ENCODE data around the gene NME2.

Gene NME2

DNA sequence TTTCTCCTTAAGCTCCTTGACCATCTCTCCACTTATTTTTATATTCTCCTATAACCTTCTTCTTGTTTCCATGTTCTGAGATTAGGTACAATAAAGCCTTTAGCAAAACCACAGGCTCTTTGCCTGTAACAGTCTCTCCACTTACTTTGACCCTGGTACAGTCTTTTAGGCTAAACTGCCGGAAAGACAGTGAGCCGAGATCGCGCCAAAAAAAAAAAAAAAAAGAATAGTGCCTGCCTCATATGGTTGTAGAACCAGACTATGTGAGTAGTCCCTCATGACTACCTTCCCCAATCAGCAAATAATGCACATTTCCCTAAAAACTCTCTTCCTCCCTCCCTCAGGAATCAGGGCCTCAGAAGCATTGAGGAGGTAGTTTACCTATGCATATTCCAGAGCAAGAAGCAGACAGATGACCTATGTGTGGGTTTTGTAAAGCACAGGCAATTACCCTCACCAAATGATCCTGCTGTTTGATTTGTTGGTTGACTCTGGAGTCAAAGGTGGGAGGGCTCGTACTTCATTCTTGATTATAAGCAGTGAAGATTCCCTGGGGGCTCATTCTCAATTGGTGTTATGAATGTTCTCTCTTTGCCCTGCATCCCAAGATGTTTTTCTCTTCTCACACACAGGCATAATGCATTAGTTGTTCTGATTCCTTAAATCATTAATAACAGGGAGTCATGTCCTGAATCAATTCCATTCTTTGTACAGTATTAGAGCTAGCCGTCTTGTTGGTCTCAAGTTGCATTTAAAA lies 21.8 kb upstream of the NME2 start:
- no peaks in the 10 kb centered on the region for H3K27me3 ChIP-seq (ENCODE audit: insufficient read depth, poor library complexity, severe bottlenecking)
- TF ChIP-seq, protein P1, sequence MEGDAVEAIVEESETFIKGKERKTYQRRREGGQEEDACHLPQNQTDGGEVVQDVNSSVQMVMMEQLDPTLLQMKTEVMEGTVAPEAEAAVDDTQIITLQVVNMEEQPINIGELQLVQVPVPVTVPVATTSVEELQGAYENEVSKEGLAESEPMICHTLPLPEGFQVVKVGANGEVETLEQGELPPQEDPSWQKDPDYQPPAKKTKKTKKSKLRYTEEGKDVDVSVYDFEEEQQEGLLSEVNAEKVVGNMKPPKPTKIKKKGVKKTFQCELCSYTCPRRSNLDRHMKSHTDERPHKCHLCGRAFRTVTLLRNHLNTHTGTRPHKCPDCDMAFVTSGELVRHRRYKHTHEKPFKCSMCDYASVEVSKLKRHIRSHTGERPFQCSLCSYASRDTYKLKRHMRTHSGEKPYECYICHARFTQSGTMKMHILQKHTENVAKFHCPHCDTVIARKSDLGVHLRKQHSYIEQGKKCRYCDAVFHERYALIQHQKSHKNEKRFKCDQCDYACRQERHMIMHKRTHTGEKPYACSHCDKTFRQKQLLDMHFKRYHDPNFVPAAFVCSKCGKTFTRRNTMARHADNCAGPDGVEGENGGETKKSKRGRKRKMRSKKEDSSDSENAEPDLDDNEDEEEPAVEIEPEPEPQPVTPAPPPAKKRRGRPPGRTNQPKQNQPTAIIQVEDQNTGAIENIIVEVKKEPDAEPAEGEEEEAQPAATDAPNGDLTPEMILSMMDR (IDR thresholded peaks at IDR 0.05; ENCODE audit: poor library complexity, severe bottlenecking) = no peak
- no peak for ATAC-seq (ENCODE audit: low read depth)
- H3K4me1 ChIP-seq (ENCODE audit: insufficient read depth, poor library complexity, severe bottlenecking) = no peaks in the 10 kb centered on the region
- no peak overlapping the region for H3K4me3 ChIP-seq (ENCODE audit: severe bottlenecking)
- H3K36me3 ChIP-seq (ENCODE audit: low read depth) = no peaks in the 10 kb centered on the region
- H3K9me3 ChIP-seq (ENCODE audit: severe bottlenecking) = no peaks in the 10 kb centered on the region
- no peak for DNase-seq (ENCODE audit: low spot score)
- H3K27ac ChIP-seq (ENCODE audit: poor library complexity, severe bottlenecking) = no peak overlapping the region

DNA sequence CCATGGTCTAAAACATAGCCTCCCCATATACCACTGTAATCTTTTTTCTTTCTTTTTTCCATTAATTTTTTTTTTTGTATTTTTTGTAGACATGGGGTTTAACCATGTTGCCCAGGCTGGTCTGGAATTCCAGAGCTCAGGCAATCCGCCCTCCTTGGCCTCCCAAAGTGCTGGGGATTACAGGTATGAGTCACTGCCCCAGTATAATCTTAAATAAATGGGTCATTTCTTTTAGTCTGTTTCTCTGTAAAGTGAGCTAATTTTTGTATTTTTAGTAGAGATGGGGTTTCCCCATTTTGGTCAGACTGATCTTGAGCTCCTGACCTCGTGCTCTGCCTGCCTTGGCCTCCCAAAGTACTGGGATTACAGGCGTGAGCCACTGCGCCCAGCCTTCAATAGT lies 18.6 kb upstream of the NME2 start:
- ATAC-seq (ENCODE audit: low read depth) (no peak), DNase-seq (ENCODE audit: low spot score) (no peak)
- H3K4me3 ChIP-seq (ENCODE audit: severe bottlenecking) = no peak overlapping the region
- H3K36me3 ChIP-seq (ENCODE audit: low read depth) = no peaks in the 10 kb centered on the region
- no peak overlapping the region for H3K27ac ChIP-seq (ENCODE audit: poor library complexity, severe bottlenecking)
- no peaks in the 10 kb centered on the region for H3K27me3 ChIP-seq (ENCODE audit: insufficient read depth, poor library complexity, severe bottlenecking)
- TF ChIP-seq, protein P1 (IDR thresholded peaks at IDR 0.05; ENCODE audit: poor library complexity, severe bottlenecking) = no peak
- peaks cover 5% of the 10 kb centered on the region for H3K4me1 ChIP-seq (ENCODE audit: insufficient read depth, poor library complexity, severe bottlenecking)
- no peaks in the 10 kb centered on the region for H3K9me3 ChIP-seq (ENCODE audit: severe bottlenecking)

DNA sequence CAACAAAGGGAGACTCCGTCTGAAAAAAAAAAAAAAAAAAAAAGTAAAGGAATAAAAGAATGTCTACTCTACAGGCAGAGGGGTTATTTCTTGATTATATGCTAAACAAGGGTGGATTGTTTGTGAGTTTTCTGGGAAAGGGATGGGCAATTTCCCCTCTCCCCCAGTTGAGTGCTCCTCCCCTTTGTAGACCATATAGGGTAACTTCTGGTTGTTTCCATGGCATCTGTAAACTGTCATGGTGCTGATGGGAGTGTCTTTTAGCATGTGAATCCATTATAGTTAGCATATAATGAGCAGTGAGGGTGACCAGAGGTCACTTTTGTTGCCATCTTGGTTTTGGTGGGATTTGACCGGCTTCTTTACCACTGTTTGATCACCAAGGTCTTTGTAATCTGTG lies 17.0 kb upstream of the NME2 start:
- DNase-seq (ENCODE audit: low spot score) = no peak
- Histone ChIP-seq H3K27ac (ENCODE audit: poor library complexity, severe bottlenecking) (no peak overlapping the region), H3K4me3 (ENCODE audit: severe bottlenecking) (no peak overlapping the region), H3K27me3 (ENCODE audit: insufficient read depth, poor library complexity, severe bottlenecking) (no peaks in the 10 kb centered on the region), H3K4me1 (ENCODE audit: insufficient read depth, poor library complexity, severe bottlenecking) (peaks cover 9% of the 10 kb centered on the region), H3K36me3 (ENCODE audit: low read depth) (no peaks in the 10 kb centered on the region), H3K9me3 (ENCODE audit: severe bottlenecking) (no peaks in the 10 kb centered on the region)
- TF ChIP-seq, protein P1 (IDR thresholded peaks at IDR 0.05; ENCODE audit: poor library complexity, severe bottlenecking) = no peak
- no peak for ATAC-seq (ENCODE audit: low read depth)

DNA sequence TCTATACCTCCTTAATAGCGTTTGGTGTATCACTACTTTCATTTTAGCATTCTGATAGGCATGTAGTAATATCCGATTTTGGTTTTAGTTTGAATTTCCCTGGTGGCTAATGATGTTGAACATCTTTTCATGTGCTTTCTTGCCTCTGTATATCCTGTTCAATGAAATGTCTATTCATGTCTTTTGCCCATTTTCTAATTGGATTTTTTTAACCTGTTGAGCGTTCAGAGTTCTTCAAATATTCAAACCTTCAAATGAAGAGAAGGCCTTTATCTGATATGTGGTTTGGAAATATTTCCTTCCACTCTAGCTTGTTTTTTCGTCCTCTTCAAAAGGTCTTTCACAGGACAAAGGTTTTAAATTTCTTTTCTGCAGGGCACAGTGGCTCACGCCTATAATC lies 15.3 kb upstream of the NME2 start:
- H3K27me3 ChIP-seq (ENCODE audit: insufficient read depth, poor library complexity, severe bottlenecking) = no peaks in the 10 kb centered on the region
- DNase-seq (ENCODE audit: low spot score) = no peak
- peaks cover 6% of the 10 kb centered on the region for H3K36me3 ChIP-seq (ENCODE audit: low read depth)
- H3K27ac ChIP-seq (ENCODE audit: poor library complexity, severe bottlenecking) = no peak overlapping the region
- ATAC-seq (ENCODE audit: low read depth) = no peak
- TF ChIP-seq, protein P1 (IDR thresholded peaks at IDR 0.05; ENCODE audit: poor library complexity, severe bottlenecking) = no peak
- no peaks in the 10 kb centered on the region for H3K9me3 ChIP-seq (ENCODE audit: severe bottlenecking)
- H3K4me1 ChIP-seq (ENCODE audit: insufficient read depth, poor library complexity, severe bottlenecking) = peaks cover 13% of the 10 kb centered on the region
- H3K4me3 ChIP-seq (ENCODE audit: severe bottlenecking) = no peak overlapping the region

DNA sequence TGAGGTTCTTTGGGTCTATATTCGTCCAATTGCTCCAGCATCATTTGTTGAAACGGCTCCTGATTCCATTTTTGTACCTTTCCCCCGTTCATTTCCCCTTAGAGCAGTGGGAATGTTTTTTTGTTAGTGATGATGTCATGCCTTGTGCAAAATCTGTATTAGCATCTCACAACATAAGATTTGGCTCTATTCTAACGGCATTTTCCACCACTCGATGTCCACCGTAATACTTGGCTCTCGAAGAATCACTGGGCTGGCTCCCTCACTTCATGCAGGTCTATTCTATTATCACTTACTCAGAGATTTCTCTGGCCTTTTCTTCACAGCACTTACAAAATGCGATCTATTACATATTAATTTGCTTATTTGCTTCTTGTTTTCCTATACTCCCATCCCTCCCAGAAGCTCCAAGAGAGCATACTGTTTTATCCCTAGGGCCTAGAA lies 13.4 kb upstream of the NME2 start:
- H3K9me3 ChIP-seq (ENCODE audit: severe bottlenecking) = no peaks in the 10 kb centered on the region
- H3K4me1 ChIP-seq (ENCODE audit: insufficient read depth, poor library complexity, severe bottlenecking) = peaks cover 13% of the 10 kb centered on the region
- no peaks in the 10 kb centered on the region for H3K27me3 ChIP-seq (ENCODE audit: insufficient read depth, poor library complexity, severe bottlenecking)
- TF ChIP-seq, protein P1 (IDR thresholded peaks at IDR 0.05; ENCODE audit: poor library complexity, severe bottlenecking) = no peak
- H3K27ac ChIP-seq (ENCODE audit: poor library complexity, severe bottlenecking) = peak overlapping the region; percentile 59
- H3K4me3 ChIP-seq (ENCODE audit: severe bottlenecking) = peak overlapping the region; percentile 55
- DNase-seq (ENCODE audit: low spot score) (no peak), ATAC-seq (ENCODE audit: low read depth) (peak; percentile 4; the same call in 1 of the 3 replicates)
- peaks cover 25% of the 10 kb centered on the region for H3K36me3 ChIP-seq (ENCODE audit: low read depth)

All from RWPE2 (cell line).